GM21423 (cell line): ENCODE results near the gene HOXC12.

Source experiments
- ATAC-seq: cut with Tn5 transposase; IDR thresholded peaks from one replicate; pipeline ENCODE4 v1.9.1; 2021; ENCODE audit warnings: mild to moderate bottlenecking, moderate library complexity; ENCODE audit not compliant: unreplicated experiment

HOXC12 gene

DNA sequence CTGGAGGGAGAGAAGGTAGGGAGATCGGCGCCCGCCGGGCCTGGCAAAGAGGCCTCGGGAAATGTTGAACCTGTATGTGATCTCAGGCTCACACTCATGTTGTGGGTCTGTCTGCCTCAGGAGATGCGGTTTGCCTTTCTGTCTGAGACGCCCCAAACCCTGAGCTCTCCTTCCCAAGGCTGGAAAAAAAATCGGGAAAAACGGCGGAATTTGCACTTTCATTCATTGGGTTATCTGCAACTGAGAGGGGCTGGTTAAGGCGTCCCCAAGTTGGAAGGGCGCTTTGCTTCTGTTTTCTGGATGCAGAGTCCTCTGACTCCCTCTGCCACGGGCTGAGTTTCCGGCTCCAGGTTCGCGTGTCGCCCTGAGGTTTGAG lies 40.3 kb downstream of the HOXC12 start:
- no peak for ATAC-seq

GRCh38 chr12:53995378-53996239 lies 40.9 kb downstream of the HOXC12 start:
- ATAC-seq = no peak

GRCh38 chr12:53996240-53997203 lies 41.8 kb downstream of the HOXC12 start:
- ATAC-seq = no peak

DNA sequence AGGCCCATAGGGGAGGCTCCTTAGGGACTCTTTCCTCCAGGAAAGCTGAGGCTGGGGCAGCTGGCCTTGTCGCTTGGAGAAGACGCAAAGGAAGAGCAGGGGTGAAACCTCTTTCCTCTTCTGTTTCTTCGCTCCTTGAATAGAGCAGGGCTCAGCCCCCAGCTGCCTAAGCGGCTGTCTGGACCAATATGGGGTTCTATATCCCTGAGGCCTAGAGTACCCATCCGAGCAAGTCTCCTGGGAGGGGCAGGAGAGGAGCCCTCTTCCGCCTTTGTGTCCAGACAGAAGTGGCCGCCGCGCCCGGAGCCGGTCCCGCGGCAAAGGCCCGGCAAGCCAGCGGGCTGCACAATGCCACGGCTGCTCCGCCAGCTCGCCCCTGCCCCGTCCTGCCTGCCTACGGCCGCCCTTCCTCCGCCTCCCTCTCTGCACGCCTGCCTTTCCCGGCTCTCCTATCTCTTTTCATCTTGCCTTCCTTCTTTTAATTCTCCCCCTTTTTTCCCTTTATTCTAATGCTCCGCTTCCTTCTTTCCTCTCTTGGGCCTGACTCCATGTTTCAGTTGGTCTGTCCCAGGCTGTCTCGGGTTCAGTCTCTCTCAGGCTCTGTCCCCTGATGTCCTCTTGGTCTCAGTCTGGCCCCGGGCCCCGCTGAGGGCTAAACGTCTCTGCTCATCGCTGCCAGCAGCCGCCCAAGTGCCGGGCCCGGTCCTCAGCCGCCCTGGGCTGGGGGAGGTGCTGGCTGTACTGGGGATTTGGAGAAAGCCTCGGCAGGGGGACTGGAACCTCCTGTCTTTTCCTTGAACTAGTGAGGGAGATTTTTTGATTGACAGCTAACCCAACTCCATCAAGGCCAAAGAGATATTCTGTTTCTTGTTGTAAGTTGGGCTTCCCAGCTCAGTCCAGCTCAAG lies 42.8 kb downstream of the HOXC12 start:
- no peak for ATAC-seq

DNA sequence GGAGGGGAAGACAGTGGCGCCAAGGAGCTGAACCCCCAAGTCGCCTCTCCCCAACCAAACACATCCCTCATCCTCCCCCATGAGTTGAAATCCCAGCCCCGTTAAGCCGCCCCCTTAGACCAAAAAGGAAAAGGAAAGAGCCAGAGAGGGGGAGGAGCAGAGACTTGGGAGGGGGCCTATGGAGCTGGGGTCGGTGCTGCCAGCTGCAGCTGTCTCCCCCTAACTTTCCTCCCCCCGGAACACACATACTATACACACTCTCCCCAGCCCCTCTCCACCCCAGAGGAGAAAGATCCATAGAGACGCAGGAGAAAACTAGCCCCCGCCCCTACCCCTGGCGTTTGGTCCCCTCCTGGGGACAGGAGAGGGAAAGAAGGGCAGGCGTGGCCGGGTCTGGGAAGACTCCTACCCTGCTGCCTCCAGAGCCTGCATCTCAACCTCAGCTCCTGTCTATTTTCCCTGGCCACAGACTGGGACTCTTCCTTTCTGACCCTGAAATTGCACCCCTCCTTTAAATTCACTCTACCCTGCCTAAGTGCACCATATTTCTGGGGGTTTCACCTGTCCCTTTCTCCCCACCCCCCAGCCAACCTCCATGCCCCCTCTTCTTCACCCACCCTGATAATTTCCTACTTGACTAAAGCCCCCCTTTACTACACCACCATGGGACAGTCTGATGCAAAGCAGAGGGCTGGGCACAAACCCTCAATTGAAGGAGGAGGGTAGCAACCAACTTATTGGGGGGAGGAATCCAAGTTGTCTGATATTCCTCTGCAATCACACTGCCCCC lies 43.6 kb downstream of the HOXC12 start:
- ATAC-seq = no peak

DNA sequence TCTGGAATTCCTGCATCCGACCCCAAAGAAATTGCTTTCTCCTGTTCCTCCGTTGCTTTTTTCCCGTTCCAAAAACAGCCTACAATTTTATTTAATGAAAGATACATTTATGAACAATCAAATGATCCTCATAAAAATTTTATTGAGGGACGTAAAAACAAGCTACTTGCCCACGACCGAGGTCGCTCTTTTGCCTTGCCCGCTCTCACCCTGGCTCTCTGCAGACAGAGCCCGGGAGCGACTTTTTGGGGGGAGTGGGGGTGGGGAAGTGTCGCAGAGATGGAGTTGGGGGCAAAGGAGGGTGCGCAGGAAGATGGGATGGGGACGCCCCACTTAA lies 44.2 kb downstream of the HOXC12 start:
- no peak for ATAC-seq

DNA sequence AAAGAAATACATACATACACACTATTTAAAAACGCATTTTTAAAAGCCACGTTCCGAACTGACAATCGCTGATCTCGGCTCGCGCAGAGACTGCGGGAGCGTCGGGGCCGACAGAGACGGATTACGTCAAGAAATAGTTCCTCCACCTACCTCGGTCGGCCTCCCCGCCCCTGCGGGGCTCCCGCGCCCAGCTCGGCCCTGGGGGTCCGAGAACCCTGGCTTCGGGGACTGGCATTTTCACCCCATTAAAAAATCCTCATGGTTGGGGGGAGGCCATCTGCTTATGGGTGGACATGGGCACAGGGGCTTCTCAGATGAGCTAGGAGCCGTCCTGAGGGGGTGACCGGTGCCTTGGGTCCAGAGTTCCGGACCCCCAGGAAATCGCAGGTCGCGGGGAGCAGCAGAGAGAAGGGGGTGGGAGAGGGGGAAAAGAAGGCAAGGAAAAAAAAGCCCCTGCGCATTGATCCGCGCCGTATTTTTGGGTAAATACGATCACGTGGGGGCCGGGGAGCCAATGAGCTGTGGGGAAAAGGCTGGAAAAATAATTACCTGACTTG lies 44.9 kb downstream of the HOXC12 start:
- no peak for ATAC-seq

- ATAC-seq = no peak
These were observed 45.7 kb downstream of the HOXC12 start, which contains the start of gene HOXC9 for GRCh38 chr12:54000116-54001114. TSS of gene HOXC9 (plus strand) at chr12:54000161. CDS start at chr12:54000189, 28 bp downstream.

DNA sequence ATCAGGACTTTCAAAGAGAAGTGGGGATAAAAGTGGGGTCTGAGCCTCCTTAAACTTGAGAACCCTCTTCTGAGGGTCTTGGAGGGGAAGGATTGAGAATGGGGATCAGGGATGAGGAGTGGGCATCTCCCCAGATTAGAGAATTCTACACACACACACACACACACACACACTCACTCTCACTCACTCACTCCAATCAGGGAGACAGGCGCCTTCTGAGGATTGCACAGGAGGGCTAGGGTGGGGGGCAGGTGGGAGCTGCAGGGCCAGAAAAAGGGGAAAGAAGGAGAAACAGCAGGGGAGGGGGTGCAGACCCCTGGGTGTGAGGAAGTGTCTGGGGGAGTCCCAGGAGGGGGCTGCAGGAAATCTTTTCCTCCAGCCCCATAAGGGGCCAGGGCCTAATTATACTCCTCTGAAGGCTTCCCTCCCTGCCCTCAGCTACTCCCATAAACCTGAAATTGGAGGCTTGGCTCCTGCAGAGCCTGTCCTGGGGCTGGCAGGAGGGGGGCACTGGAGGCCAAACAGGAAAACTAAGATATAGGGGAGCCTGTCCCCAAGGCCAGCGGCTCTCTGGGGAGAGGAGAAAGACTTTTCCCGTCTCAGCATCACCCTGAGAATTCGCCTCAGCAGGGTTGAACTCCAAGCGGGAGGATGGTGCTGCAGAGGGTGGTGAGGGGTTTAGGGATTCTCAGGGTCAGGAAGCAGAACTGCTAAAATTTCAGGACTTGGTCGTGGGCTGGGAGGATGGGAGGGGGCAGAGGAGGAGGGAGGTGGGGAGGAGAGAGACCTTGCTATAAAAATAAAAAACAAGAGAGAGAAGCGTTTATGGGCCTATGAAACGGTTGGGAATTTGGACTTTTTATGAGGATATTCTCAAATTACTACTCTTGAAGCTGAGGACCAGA lies 46.8 kb downstream of the HOXC12 start:
- ATAC-seq = no peak

GRCh38 chr12:54002278-54002914 lies 47.7 kb downstream of the HOXC12 start:
- no peak for ATAC-seq

DNA sequence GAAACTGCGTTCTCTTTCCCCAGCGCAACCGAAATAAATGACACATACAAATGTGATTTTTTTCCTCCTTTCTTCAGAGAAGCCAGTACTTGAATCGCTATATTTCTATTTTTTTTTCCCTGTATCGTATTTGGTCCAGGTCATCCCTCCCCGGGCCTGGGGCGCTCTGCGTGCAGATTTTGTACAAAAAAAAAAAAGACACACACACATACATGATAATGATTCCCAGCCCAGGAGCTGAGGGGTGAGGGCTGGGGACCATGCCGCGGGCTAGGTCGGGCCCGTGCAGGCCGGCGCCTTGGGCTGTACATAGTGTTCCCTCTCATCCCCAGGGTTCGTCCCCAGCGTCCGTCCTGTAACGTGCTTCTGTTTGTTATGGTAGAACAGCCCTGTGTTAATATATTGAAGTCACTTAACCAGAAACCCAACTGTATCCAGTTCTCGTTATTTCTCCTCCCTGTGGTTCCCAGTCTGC lies 48.2 kb downstream of the HOXC12 start:
- no peak for ATAC-seq

DNA sequence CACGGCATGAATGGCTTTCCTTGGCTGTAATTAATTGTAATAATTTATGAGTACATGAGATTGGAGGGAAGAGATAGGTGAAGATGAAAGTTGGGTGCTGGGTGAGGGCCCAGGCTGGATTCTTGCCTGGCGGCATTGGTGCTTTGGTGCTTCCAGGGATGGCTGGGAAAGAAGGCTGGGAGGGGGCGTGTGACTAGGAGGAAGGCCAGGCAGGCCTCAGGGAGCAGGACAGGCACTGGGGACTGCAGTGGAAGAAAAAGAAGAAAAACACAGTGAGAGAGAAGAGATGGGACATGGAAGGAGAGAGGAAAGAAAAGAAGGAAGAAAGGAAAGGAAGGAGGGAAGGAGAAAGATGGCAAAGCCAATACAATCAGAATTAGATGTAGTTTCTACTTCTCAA lies 48.9 kb downstream of the HOXC12 start:
- no peak for ATAC-seq

- no peak for ATAC-seq
These were observed 49.5 kb downstream of the HOXC12 start for GRCh38 chr12:54004063-54004840.

DNA sequence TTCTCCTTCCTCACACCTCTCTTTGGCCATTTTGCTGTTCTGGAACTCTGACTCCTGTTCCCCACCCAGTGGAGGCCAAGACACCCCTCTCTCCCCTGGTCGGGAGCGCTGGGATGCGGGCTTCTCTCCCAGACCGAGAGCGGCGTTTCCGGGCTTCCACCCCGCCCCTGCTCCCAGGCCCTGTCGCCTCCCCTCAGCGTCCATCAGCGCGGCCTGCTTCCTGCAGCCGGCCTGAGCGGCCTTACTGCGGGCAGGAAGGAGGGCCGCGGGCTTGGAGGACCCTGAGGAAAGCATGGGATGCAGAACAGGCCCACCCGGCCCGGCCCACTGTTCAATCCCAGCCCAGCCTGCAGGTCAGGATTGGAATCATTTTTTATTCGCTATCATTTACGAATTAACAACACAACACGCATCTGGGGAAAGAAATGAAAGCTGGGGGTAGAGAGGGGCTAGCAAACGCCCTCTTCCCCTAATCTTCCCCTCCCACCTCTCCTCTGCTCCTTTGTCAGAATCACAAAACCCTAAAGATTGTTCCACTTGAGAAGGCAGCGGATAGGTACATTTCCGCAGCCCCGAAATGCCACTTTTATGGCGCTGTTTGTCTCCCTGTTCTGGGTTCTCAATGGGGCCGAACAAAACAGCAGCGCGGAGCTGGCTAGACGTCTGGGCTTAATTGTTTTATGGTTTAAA lies 50.3 kb downstream of the HOXC12 start:
- no peak for ATAC-seq

DNA sequence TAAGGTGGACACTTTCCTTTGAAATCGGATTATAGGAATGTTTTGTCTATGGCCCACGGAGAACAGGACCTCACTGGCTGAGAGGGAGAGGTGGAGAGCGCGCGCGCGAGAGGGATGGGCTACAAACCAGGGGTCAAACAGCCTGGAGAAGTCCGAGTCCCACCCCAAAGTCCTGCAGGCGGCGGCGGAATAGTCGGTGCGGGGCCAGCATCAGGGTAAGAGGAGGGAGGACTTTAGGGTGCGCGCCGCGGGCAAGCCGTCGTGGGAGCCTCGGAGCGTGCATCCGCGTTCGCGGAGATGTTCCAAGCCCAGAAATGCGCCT lies 50.8 kb downstream of the HOXC12 start:
- no peak for ATAC-seq
